Memory B cell (primary cell): Measurements from ENCODE around the gene NCAM2.
"Not testable (repeated sequence)": the region's sequence is repeated elsewhere in the genome, so short reads cannot be mapped to it uniquely, and the experiment has no call there.

Experiments
- ATAC-seq: fragments of 150-1000 bp; cut with Tn5 transposase; 2 replicates; pipeline ENCODE4 v1.10.0; 2021; ENCODE audit warnings: low read depth, mild to moderate bottlenecking, moderate library complexity
- DNase-seq, 2 donors: peaks; one replicate each; pipeline ENCODE4 v3.0.0; 2022; ENCODE audit warnings: low spot score in 2 of 2
- H3K27ac Mint-ChIP-seq: one replicate; pipeline ENCODE4 v1.8.0; 2022; ENCODE audit warnings: mild to moderate bottlenecking, moderate library complexity, mixed read lengths
- H3K27me3 Mint-ChIP-seq: one replicate; pipeline ENCODE4 v1.8.0; 2022; ENCODE audit warnings: mixed read lengths
- H3K36me3 Mint-ChIP-seq: one replicate; pipeline ENCODE4 v1.8.0; 2022; ENCODE audit warnings: mild to moderate bottlenecking, mixed read lengths
- H3K4me1 Mint-ChIP-seq: one replicate; pipeline ENCODE4 v1.8.0; 2022; ENCODE audit warnings: mixed read lengths
- H3K4me3 Mint-ChIP-seq: one replicate; pipeline ENCODE4 v1.8.0; 2022; ENCODE audit warnings: mild to moderate bottlenecking, moderate library complexity, mixed read lengths
- H3K9me3 Mint-ChIP-seq: one replicate; pipeline ENCODE4 v1.8.0; 2022; ENCODE audit warnings: mixed read lengths

The NCAM2 gene

GRCh38 chr21:21366277-21366676, 368.1 kb downstream of the NCAM2 start:
- H3K4me3 Mint-ChIP-seq, result no peak overlapping the region
- no peaks in the 10 kb centered on the region for H3K36me3 Mint-ChIP-seq
- peaks cover 8% of the 10 kb centered on the region for H3K9me3 Mint-ChIP-seq
- ATAC-seq (no peak), DNase-seq (no peak)
- H3K27me3 Mint-ChIP-seq, result no peaks in the 10 kb centered on the region
- no peaks in the 10 kb centered on the region for H3K4me1 Mint-ChIP-seq
- no peak overlapping the region for H3K27ac Mint-ChIP-seq

GRCh38 chr21:21367583-21367982, 369.4 kb downstream of the NCAM2 start:
- DNase-seq (no peak), ATAC-seq (no peak)
- H3K4me1 Mint-ChIP-seq, result no peaks in the 10 kb centered on the region
- no peak overlapping the region for H3K27ac Mint-ChIP-seq
- H3K27me3 Mint-ChIP-seq, result no peaks in the 10 kb centered on the region
- H3K9me3 Mint-ChIP-seq, result peaks cover 6% of the 10 kb centered on the region
- no peaks in the 10 kb centered on the region for H3K36me3 Mint-ChIP-seq
- no peak overlapping the region for H3K4me3 Mint-ChIP-seq

- Mint-ChIP-seq H3K27ac (no peak overlapping the region), H3K4me1 (no peaks in the 10 kb centered on the region), H3K4me3 (no peak overlapping the region), H3K36me3 (no peaks in the 10 kb centered on the region), H3K27me3 (no peaks in the 10 kb centered on the region), H3K9me3 (peaks cover under 1% of the 10 kb centered on the region)
- DNase-seq (no peak), ATAC-seq (no peak)
Observed at GRCh38 chr21:21373969-21374368, 375.8 kb downstream of the NCAM2 start.

GRCh38 chr21:21383126-21383525, 384.9 kb downstream of the NCAM2 start:
- DNase-seq (no peak), ATAC-seq (no peak)
- H3K4me1 Mint-ChIP-seq, result no peaks in the 10 kb centered on the region
- no peak overlapping the region for H3K4me3 Mint-ChIP-seq
- H3K27ac Mint-ChIP-seq, result no peak overlapping the region
- H3K27me3 Mint-ChIP-seq, result no peaks in the 10 kb centered on the region
- H3K36me3 Mint-ChIP-seq, result no peaks in the 10 kb centered on the region
- H3K9me3 Mint-ChIP-seq, result peaks cover 2% of the 10 kb centered on the region

GRCh38 chr21:21384977-21385376, 386.8 kb downstream of the NCAM2 start:
- H3K4me3 Mint-ChIP-seq, result no peak overlapping the region
- peaks cover 3% of the 10 kb centered on the region for H3K9me3 Mint-ChIP-seq
- H3K4me1 Mint-ChIP-seq, result no peaks in the 10 kb centered on the region
- no peak for ATAC-seq
- H3K36me3 Mint-ChIP-seq, result no peaks in the 10 kb centered on the region
- H3K27me3 Mint-ChIP-seq, result no peaks in the 10 kb centered on the region
- H3K27ac Mint-ChIP-seq, result no peak overlapping the region
- DNase-seq, result no peak

- Mint-ChIP-seq H3K9me3 (peaks cover 3% of the 10 kb centered on the region), H3K27me3 (no peaks in the 10 kb centered on the region), H3K36me3 (no peaks in the 10 kb centered on the region), H3K4me3 (no peak overlapping the region), H3K27ac (no peak overlapping the region), H3K4me1 (no peaks in the 10 kb centered on the region)
- DNase-seq (no peak), ATAC-seq (no peak)
Observed at GRCh38 chr21:21385404-21385803, 387.2 kb downstream of the NCAM2 start.

- no peak overlapping the region for H3K4me3 Mint-ChIP-seq
- H3K4me1 Mint-ChIP-seq, result no peaks in the 10 kb centered on the region
- H3K27me3 Mint-ChIP-seq, result no peaks in the 10 kb centered on the region
- DNase-seq (no peak), ATAC-seq (no peak)
- H3K27ac Mint-ChIP-seq, result no peak overlapping the region
- peaks cover 3% of the 10 kb centered on the region for H3K9me3 Mint-ChIP-seq
- H3K36me3 Mint-ChIP-seq, result no peaks in the 10 kb centered on the region
Observed at GRCh38 chr21:21387916-21388315, 389.7 kb downstream of the NCAM2 start.

GRCh38 chr21:21394064-21394463, 395.9 kb downstream of the NCAM2 start:
- Mint-ChIP-seq H3K27ac (no peak overlapping the region), H3K36me3 (no peaks in the 10 kb centered on the region)
- ATAC-seq, result no peak

GRCh38 chr21:21396424-21396823, 398.2 kb downstream of the NCAM2 start:
- Mint-ChIP-seq H3K27ac (no peak overlapping the region), H3K27me3 (no peaks in the 10 kb centered on the region), H3K4me1 (no peaks in the 10 kb centered on the region), H3K9me3 (peaks cover 6% of the 10 kb centered on the region), H3K4me3 (no peak overlapping the region), H3K36me3 (no peaks in the 10 kb centered on the region)
- DNase-seq, result no peak
- no peak for ATAC-seq

More at GRCh38 chr21:21394064-21394463, 395.9 kb downstream of the NCAM2 start:
- no peak for DNase-seq
- Mint-ChIP-seq H3K4me3 (no peak overlapping the region), H3K4me1 (no peaks in the 10 kb centered on the region), H3K9me3 (peaks cover 8% of the 10 kb centered on the region), H3K27me3 (no peaks in the 10 kb centered on the region)

- ATAC-seq (no peak), DNase-seq (no peak)
- Mint-ChIP-seq H3K27ac (no peak overlapping the region), H3K27me3 (no peaks in the 10 kb centered on the region), H3K4me3 (no peak overlapping the region), H3K36me3 (no peaks in the 10 kb centered on the region), H3K4me1 (no peaks in the 10 kb centered on the region), H3K9me3 (peaks cover 8% of the 10 kb centered on the region)
Observed at GRCh38 chr21:21397464-21397863, 399.3 kb downstream of the NCAM2 start.

- H3K4me1 Mint-ChIP-seq, result no peaks in the 10 kb centered on the region
- H3K36me3 Mint-ChIP-seq, result peaks cover 2% of the 10 kb centered on the region
- H3K27ac Mint-ChIP-seq, result no peak overlapping the region
- H3K9me3 Mint-ChIP-seq, result peaks cover 3% of the 10 kb centered on the region
- DNase-seq (no peak), ATAC-seq (no peak)
- H3K27me3 Mint-ChIP-seq, result no peaks in the 10 kb centered on the region
- no peak overlapping the region for H3K4me3 Mint-ChIP-seq
Observed at GRCh38 chr21:21401444-21401843, 403.2 kb downstream of the NCAM2 start.

- H3K27ac Mint-ChIP-seq, H3K4me1 Mint-ChIP-seq, H3K9me3 Mint-ChIP-seq, DNase-seq, H3K36me3 Mint-ChIP-seq, ATAC-seq, H3K27me3 Mint-ChIP-seq, H3K4me3 Mint-ChIP-seq: not testable (repeated sequence)
Observed at GRCh38 chr21:21402187-21402586, 404.0 kb downstream of the NCAM2 start.

GRCh38 chr21:21404261-21404660, 406.1 kb downstream of the NCAM2 start:
- not testable (repeated sequence) for DNase-seq, H3K4me1 Mint-ChIP-seq, H3K27ac Mint-ChIP-seq, H3K4me3 Mint-ChIP-seq, H3K36me3 Mint-ChIP-seq, H3K27me3 Mint-ChIP-seq, H3K9me3 Mint-ChIP-seq, ATAC-seq

GRCh38 chr21:21406921-21407320, 408.7 kb downstream of the NCAM2 start:
- Mint-ChIP-seq H3K4me1 (no peaks in the 10 kb centered on the region), H3K4me3 (no peak overlapping the region), H3K36me3 (peaks cover 2% of the 10 kb centered on the region), H3K9me3 (peaks cover 2% of the 10 kb centered on the region), H3K27ac (no peak overlapping the region), H3K27me3 (no peaks in the 10 kb centered on the region)
- no peak for ATAC-seq
- DNase-seq, result no peak

- Mint-ChIP-seq H3K36me3 (no peaks in the 10 kb centered on the region), H3K27me3 (no peaks in the 10 kb centered on the region), H3K4me1 (no peaks in the 10 kb centered on the region), H3K9me3 (no peaks in the 10 kb centered on the region), H3K27ac (no peak overlapping the region), H3K4me3 (no peak overlapping the region)
- ATAC-seq (no peak), DNase-seq (no peak)
Observed at GRCh38 chr21:21412096-21412495, 413.9 kb downstream of the NCAM2 start.

- Mint-ChIP-seq H3K9me3 (no peaks in the 10 kb centered on the region), H3K36me3 (no peaks in the 10 kb centered on the region), H3K27me3 (no peaks in the 10 kb centered on the region), H3K27ac (no peak overlapping the region), H3K4me1 (no peaks in the 10 kb centered on the region), H3K4me3 (no peak overlapping the region)
- DNase-seq (no peak), ATAC-seq (no peak)
Observed at GRCh38 chr21:21415741-21416140, 417.5 kb downstream of the NCAM2 start.
